Right lobe of liver (tissue), 4 donors: ENCODE results near the gene CWC15.

Source experiments
- POLR2A ChIP-seq: fragments of 450-650 bp; IDR thresholded peaks from one replicate; pipeline ENCODE4 v1.6.1; 2017; ENCODE audit warnings: antibody characterized with exemption, mild to moderate bottlenecking
- TF ChIP-seq, protein P1 (sequence below), 4 donors: fragments of 200-600 bp in 3 of 4; fragments of 450-650 bp in 1 of 4; IDR thresholded peaks; one replicate each; pipeline versions ENCODE4 v1.5.1 to v1.8.0; 2016 to 2022; ENCODE audit warnings: antibody characterized with exemption in 4 of 4, mild to moderate bottlenecking in 2 of 4
- donor health status: DM: no; HTN: no; CAD: no.
- donor health status: DM: no; HTN: no; CAD: no.
- donor health status: DM: no; HTN: yes; CAD: no.

DNA sequence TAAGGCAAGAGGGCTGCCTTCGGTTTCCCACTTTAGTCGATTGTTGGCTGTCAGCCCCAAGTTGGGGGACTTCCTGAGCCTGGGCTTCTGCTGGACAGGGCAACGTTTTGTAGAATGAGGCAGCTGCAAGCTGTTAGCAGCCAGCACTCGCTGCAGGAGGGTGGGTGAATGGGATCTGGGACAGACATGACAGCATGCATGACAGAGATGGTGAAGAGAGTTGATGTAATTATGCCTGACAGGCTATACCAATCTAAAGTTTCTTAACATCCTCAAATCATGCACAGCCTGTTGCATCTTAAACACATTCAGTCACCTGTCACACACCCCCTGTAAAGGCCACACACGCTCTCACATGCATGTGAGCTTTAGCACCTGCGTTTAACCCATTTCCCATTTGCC lies 49.2 kb downstream of the CWC15 start:
- TF ChIP-seq, protein P1, sequence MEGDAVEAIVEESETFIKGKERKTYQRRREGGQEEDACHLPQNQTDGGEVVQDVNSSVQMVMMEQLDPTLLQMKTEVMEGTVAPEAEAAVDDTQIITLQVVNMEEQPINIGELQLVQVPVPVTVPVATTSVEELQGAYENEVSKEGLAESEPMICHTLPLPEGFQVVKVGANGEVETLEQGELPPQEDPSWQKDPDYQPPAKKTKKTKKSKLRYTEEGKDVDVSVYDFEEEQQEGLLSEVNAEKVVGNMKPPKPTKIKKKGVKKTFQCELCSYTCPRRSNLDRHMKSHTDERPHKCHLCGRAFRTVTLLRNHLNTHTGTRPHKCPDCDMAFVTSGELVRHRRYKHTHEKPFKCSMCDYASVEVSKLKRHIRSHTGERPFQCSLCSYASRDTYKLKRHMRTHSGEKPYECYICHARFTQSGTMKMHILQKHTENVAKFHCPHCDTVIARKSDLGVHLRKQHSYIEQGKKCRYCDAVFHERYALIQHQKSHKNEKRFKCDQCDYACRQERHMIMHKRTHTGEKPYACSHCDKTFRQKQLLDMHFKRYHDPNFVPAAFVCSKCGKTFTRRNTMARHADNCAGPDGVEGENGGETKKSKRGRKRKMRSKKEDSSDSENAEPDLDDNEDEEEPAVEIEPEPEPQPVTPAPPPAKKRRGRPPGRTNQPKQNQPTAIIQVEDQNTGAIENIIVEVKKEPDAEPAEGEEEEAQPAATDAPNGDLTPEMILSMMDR (IDR thresholded peaks at IDR 0.05), result no peak
- no peak for TF ChIP-seq POLR2A
